HG03432 (cell line): Measurements from ENCODE around the gene TIMP2.
"Not testable (repeated sequence)": the region's sequence is repeated elsewhere in the genome, so short reads cannot be mapped to it uniquely, and the experiment has no call there.

ENCODE experiments used
- ATAC-seq: cut with Tn5 transposase; IDR thresholded peaks from one replicate; pipeline ENCODE4 v1.9.1; 2021; ENCODE audit warnings: mild to moderate bottlenecking, moderate library complexity; ENCODE audit not compliant: unreplicated experiment

The TIMP2 gene

DNA sequence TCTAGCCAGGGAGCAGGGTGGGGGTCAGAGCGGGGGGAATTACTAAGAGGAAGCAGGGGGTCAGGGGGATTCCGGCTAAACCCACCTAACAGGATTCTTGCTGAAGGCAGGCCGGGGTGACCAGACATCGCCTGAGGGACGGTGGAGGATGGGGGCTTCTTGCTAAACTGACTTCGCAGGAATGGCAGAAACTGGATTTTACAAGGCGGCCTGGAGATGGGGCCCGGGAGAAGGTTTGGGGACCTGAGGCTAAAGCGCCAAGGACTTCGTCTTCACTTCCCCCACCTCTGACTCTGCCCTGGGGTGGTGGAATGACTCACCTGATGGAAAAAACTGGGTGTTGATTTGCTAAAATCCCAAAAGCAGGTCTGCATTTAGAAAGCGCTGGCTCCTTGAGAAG, 31.1 kb upstream of the TIMP2 start:
- ATAC-seq = no peak

DNA sequence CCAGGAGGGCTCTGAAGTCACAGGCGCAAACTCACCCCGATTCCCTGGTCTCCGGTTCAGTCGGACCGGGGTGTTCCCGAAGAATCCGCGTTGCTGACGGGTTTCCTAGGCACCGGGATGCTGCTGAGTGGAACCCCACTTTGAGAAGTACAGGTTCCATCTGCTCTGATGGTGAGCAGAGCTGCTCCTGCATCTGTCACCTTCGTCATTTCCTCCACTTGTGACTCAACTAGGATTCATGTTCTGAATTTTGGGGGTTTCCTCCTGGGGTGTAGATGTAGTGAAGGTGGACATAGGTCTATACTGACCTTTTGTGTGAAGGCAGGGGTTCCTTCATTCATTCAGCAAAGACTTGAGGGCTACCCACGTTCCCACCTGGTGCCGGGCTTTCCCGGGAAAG, 29.5 kb upstream of the TIMP2 start:
- no peak for ATAC-seq

DNA sequence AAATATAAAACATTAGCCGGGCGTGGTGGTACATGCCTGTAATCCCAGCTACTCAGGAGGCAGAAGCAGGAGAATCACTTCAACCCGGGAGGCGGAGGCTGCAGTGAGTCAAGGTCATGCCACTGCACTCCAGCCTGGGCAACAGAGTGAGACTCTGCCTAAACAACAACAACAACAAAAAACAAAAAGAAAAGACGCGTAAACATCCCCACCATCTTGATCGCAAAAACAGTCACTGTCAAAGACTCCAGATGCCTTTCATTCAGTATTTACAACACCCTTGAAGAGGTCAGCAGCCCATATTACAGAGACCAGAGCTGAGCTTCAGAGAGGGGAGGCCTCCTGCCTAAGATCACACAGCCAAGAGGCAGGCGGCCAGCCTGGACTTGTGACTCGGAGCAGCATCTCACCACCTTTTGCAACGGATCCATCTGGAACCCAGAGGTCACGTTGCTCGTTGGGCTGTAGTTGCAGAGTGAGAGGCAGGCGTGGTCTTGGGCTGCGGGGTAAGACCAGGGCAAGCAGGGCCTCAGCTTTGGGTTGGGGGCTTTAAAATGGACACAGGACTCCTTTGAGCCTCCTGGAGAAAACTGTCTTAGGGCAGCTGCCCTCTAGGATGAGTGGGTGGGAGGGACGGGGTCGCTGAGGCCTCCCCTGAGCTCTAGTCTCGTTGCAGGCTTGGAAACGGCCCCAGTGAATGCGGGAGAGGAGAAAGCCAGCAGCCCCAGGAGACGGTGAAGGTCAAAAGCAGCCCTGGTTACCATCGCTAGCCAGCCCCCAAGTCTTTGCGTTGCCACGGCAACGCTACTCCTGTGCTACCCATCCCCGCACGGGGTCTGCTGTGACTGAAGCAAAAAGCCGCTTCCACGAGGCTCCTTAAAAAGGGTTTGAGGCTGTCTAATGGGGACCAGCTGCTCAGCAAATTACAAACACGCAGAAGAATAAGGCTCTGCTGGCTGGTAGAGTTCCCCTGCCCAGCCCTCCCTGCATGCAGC, 28.5 kb upstream of the TIMP2 start:
- ATAC-seq = no peak

DNA sequence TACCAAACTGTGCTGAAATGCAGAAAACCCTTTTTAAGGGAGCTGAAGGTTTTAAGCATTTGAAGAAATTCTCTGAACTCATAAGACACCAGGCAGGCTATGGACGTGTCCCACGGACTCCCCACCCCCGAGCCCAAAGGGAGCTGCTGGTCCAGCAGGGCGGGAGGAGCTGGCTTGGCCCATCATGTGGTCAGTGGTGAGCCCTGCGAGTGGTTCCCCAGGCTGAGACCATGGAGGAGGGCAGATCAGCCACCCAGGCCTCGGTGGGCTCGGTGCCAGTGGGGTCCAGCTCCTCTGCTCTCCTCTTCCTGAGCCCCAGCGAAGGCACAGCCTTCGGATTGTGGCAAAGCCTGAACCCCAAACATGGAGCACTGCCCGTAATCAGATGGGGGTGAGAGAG, 27.5 kb upstream of the TIMP2 start:
- ATAC-seq = no peak

DNA sequence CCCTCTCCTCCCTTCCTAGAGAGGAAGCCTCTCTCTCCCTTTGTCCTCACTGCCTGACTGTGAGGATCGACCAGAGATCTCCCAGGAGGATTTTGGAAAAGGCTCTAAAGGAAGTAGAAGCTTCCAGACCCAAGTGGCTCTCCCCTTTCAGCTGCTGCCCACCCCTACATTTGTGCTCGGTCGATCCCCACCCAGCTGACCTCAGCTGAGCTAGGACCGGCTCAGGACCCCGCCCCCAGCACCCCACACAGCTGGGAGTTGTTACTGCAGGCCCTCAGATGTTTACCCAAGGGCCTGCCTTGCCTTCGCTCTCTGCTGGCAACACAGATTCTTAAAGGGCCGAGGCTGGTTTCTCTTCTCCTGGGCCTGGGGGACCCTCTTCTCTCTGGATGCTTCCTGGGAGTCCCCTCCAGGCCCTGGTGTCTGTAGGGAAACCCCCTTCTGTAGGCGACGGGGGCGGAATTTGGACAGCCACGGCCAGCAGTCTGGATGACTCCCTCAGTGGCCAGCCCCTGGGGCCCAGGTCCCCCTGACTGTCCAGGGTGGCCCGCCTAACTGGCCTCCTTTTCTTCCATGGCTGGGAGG, 26.9 kb upstream of the TIMP2 start:
- ATAC-seq = no peak

DNA sequence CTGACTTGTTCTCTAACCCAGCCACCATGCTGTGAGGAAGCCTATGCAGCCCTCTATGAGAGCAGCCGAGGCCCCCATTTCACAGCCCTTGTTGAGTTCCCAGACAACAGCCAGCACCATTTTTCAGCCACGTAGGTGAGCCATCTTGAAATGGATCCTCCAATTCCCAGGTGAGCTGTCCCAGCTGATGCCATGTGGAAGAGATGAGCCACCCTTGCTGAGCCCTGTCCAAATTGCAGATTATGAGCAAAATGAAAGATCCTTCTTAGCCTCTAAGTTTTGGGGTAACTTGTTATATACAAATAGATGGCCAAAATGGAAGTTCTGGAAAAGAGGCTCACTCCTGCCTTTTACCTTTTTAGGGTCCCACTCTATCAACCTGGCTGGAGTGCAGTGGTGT, 25.7 kb upstream of the TIMP2 start:
- ATAC-seq = no peak

DNA sequence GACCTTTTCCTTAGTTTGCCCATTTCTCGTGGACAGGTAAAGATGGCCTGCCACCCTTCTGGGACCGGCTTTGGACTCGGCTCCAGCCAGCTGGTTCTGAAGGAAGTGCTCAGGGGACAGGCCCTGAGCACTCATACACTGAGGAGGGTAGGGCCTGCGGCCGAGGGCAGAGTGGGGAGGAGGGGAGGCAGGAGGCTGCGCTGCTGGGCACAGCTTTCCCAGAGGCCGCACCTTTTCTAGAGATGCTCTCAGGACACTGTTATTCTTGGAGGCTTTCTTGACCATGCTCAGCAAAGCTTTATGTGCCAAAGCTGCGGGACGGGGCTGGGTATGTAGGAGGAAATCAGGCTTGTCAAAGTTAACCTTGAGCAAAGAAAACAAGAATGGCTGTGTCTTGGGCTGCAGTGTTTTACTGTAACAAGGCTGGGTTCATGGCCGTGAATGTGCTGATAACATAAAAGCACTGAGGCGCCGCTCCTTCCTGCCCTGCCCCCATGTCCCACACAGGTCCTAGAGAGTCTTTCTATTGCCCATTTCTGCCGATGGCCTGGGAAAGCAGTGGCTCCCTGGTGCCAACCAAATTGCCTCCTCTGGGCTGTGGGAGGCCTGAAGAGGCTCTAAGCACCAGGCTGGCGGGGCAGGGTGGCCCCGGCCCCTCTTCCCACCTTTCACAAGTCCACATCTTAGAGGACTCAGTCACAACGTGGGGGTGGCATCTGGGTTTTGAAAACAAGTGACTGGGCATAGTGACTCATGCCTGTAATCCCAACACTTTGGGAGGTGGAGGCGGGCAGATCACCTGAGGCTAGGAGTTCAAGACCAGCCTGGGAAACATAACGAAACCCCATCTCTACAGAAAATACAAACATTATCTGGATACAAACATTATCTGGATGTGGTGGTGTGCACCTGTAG, 22.3 kb upstream of the TIMP2 start:
- ATAC-seq = no peak

DNA sequence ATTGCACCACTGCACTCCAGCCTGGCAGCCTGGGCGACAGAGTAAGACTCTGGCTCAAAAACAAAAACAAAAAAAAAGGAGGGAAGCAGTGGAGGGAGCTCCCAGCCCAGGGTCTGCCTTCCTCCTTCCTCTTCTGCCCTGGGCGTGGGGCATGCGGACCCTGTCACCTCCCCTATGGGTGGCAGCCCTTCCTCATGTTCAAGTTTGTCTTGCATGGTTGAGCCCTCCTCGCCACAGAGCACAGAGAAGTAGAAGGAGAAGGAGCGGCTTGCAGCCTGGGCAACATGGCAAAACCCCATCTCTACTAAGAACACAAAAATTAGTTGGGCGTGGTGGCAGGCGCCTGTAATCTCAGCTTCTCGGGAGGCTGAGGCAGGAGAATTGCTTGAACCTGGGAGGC, 21.4 kb upstream of the TIMP2 start:
- ATAC-seq = no peak

DNA sequence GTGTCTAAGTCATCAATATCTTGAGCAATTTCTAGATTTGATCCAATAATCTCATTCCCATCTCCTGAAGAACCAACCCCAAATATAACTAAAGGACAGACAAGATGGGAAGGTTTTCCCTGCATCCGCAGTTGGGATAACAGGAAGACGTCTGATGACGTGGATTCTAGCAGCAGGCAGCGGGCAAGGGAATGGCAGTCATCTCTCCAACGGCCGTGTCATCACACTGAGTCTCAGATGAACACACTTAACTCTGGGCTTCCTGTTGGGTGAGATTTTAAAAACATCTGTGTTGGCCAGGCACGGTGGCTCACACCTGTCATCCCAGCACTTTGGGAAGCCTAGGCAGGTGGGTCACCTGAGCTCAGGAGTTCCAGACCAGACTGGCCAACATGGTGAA, 20.9 kb upstream of the TIMP2 start:
- ATAC-seq = no peak

DNA sequence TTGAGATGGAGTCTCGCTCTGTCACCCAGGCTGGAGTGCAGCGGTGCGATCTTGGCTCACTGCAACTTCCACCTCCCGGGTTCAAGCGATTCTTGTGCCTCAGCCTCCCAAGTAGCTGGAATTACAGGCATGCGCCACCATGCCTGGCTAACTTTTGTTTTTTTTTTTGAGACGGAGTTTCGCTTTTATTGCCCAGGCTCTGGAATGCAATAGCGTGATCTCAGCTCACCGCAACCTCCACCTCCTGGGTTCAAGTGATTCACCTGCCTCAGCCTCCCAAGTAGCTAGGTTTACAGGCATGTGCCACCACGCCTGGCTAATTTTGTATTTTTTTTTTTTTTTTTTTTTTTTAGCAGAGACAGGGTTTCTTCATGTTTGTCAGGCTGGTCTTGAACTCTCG, 20.3 kb upstream of the TIMP2 start:
- not testable (repeated sequence) for ATAC-seq

DNA sequence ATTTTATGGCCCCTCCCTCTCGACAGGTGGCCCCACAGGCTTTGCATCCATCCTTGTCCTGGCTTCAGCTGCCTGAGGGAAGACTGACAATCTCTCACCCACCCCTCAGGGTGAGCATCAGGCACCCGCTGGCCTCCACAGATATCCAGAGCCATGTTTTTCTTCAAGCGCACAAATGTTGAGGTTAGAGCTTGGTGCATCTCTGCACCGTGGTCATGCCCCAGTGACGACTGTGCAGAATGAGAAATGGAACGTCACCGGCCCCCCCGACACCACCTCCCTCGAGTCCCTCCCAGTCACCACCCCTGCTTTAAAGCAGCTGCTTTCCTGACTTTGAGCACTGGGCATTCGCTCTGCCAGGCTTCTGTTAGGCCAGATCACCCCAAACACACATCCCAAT, 19.8 kb upstream of the TIMP2 start:
- ATAC-seq = no peak

DNA sequence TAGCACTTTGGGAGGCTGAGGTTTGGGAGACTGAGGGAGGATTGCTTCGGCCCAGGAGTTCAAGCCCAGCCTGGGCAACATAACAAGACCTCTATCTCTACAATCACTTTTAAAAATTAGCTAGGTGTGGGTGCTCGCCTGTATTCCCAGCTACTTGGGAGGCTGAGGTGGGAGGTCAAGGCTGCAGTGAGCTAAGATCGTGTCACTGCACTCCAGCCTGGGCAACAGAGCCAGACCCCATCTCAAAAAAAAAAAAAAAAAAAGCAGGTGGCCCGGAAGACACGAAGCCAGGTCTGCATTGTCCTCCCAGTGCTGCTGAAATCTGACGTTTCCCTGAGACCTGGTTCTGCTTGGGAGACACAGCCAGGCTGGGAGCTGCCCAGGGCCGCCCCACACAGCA, 18.8 kb upstream of the TIMP2 start:
- ATAC-seq = no peak

DNA sequence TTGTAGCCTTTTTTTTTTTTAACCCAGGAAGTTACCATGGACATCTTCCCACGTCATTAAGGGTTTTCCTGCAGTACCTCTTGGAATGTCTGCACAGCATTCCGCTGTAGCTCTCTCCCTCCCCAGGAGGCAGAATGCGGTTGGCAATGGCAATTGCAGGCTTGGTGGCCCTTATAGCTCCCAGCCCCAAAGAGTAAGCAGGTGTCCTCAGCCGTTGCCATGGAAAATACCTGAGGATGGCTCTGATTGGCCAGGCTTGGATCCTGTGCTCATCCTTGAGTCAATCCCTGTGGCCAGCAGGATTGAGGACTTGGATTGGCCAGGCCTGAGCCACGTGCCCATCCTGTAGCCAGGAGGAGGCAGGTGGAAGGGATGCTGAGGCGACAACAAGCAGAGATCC, 15.5 kb upstream of the TIMP2 start:
- no peak for ATAC-seq

DNA sequence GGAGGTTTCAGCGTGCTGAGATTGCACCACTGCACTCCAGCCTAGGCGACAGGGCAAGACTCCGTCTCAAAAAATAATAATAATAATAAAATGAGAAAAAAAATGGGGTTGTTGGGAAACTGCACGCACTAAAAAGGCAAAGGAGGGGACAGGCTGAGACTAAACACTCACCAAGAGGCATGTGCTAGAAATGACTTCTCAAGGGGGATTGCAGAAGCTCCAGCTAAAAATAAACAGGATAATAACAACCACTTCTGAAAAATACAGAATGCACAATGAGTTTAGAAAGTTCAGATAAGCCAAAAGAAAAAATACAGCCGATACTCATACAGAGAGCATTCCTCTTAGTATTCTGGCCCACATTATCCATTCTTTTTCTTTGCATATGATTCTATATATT, 15.1 kb upstream of the TIMP2 start:
- no peak for ATAC-seq

DNA sequence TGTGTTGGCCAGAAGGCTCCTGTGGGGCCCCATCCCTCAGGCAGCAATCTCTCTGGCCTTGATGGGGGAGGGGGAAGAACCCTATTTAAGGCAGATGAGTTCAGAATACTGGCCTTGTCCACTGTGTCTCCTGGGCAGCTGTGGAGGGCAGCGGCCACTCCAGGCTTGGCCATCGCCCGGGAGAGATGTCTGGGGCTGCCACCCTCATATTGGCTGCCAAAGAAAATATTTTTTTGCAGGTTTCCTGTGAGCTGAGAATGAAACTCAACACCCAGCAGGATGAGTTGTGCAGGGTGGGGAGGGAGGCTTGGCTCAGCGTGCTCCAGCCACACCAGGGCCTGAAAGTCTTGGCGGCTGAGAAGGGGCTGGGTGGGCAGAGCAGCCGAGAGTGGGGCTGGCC, 14.4 kb upstream of the TIMP2 start:
- ATAC-seq = no peak

DNA sequence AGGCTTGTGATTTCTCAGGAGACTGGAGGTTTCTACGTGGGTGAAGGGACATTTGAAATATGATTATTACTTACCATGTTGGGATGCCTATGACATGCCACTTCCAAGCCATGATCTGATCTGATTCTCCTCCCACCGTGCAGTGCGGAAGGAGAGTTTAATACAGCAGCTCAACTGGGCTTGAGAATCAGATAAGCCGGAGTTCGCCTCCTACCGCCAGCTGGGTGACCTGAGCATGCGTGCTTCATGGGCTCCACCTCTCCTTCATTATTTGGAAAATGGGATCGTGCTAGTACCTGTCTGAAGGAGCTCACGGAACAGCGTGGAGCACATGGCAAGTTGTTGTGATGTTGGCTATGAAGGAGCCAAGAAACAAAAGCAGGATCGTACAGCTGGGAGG, 12.4 kb upstream of the TIMP2 start:
- no peak for ATAC-seq

DNA sequence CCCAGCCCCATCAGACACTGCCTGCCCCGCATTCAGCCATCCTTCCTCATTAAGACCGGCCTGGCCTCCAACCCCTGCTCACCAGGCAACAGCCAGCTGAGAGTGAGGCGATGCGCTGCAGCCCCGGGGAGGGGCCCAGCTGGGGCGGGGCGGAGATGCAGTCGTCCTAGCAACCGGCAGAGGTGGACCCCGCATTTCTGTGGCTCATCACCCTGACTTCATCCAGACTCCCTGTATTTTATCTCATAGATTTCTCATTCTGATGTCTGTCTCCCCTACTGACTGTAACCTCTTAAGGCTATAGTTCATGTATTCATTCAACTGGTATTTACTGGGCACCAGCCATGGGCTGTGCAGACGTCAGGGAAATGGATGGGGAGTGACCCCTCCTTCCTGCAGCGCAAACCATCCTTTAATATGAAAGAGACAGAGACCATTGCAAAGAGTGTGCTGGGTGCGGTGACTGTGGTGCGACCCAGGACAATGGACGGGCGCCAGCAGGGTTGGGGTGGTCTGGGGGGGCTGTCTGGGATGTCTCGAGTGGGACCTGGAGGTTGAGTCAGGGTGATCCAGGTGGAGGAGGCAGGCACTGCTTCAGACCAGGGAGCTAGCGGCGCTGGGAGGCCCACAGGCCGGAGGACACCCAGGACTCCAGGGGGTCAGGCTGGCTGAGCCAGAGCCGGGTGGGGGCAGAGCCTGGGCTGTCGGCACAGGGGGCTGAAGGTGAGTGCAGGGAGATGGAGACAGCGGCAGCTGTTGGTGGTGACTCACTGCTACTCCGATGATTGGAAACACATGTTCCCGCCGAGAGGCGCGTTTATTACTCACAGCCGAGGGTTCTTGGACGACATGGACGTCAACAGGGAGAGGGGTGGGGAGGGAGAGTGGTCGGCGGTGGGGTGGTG, 10.5 kb upstream of the TIMP2 start:
- no peak for ATAC-seq

DNA sequence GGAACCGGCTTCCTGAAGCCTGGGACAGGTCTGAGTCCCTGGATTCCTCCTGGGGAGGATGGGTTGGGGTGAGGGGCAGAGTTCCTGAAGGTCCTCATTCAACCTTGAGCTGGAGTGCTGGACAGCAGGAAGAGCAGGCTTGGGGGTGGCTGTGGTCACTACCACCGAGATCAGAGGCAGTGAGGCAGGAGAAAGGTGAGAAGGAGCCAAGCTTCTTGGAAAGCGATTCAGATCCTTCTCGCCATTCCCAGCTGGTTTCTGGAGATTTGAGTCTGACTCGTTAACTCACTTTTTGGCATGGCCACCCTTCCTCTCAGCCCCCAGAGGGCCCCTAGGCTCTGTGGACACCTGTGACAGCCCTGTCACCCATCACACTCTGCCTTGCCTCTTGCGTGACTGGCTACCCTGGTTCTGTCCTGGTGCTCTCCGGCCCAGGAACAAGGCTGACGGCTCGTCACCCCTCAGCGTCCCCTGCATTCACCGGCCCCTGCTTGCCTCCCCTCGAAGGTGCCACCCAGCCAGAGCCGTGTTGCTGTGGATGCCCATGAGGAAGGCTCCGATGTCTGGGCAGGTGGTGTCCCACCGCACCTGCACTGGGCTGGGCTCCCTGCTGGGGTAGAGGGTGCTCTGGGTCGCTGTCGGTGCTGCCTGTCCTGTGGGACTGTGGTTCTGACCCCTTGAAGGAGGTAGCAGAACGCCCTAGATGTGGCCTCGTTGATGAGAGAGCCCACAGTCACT, 9.7 kb upstream of the TIMP2 start:
- no peak for ATAC-seq

DNA sequence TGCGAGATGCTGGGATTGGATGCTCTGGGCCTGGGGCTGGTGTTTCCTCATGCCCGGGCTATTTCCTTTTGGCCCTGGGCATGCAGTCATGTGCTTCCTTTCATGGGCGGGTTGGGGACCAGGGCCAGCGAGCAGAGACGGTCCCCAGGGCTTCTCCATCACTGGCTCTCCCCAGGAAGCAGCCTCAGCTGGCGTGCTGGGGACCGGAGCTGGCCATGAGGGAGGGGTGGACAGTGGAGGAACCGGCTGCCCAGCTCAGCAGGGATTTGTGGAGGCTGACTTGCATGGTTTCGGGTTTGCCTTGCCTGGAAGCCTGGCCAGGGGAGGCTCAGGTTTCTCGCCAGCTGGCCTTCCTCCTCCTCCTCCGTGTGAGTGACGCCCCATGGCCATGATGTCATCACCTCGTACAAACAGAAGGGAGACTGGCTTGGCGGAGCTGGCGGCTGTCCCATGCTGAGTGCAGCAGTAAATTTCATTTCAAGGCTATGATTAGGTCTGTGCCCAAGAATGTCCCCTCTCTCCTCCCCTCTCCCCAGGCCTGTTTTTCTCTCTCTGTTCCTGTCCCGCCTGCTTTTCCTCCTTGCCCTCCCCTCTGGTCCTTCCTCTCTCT, 8.9 kb upstream of the TIMP2 start:
- ATAC-seq = no peak
